HEK293 (cell line): Measurements from ENCODE around the gene KMT2D.

Experiments
- CTCF ChIP-seq: fragments of 450-650 bp; formaldehyde crosslinking; IDR thresholded peaks from 2 replicates; pipeline ENCODE4 v1.5.1; 2016; ENCODE audit warnings: missing biosample characterization, missing genetic modification characterization
- GLI4 ChIP-seq: fragments of 450-650 bp; formaldehyde crosslinking; IDR thresholded peaks from 2 replicates; pipeline ENCODE4 v1.5.1; 2016; ENCODE audit warnings: missing biosample characterization, missing genetic modification characterization

DNA sequence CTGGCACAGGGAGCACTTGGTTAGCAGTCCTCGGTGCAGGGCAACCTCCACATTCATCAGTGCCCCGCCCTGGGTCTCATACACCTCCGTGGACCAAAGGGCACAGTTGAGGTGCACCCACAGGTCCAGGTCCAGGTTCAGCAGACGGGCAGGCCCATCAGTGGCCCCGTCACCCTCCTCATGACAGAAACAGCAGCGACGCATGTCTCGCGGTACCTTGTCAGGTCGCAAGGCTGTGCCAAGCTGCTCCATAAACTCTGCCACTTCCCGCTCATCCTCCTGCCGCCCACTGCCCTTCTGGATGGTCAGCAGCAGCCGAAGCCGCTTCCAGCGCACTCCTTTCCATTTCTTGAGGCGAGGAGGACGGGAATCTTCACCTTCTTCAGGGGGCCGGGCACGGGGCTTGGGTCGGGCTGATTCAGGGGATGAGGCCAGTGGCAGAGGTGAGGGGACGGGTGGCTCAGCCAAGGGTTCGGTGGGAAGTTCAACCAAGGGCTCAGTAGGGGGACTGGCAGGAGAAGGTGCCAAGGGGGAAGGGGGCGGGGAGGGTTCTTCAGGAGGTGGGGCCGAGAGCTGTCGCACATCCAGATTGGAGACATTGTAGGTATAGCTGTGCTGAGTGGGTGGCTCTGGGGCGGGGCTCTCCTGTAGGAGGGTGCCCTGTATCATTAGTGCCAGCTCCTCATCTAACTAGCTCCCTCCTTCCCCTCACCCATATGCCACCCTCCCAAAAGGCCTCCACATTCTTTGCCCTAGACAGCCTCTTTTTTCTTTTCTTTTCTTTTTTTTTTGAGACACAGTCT lies 33.7 kb downstream of the KMT2D start:
- TF ChIP-seq CTCF (no peak), GLI4 (no peak)
